H1 (cell line): ENCODE measurements around the gene ELSPBP1.

Source experiments
- EP300 ChIP-seq, 2 experiments: IDR thresholded peaks; 1 replicate in 1 of 2; 2 replicates in 1 of 2; pipeline ENCODE4 v1.6.1; 2011 to 2012; ENCODE audit warnings: low read depth in 2 of 2, low read length in 2 of 2, mild to moderate bottlenecking in 2 of 2, borderline replicate concordance in 1 of 2, inconsistent platforms in 1 of 2, moderate library complexity in 1 of 2
- EZH2 ChIP-seq: fragments of 200-600 bp; sonication (generic); IDR thresholded peaks from 2 replicates; pipeline ENCODE4 v1.7.1; 2012; ENCODE audit warnings: low read depth, mild to moderate bottlenecking, moderate library complexity, low read length, inconsistent platforms; ENCODE audit not compliant: severe bottlenecking
- HDAC2 ChIP-seq, 2 experiments: fragments of 300-600 bp in 1 of 2; sonication (generic) in 1 of 2; IDR thresholded peaks; 2 replicates each; pipeline ENCODE4 v1.6.1; 2011 to 2012; ENCODE audit warnings: low read depth in 2 of 2, low read length in 2 of 2, mild to moderate bottlenecking in 2 of 2, moderate library complexity in 2 of 2, borderline replicate concordance in 1 of 2, inconsistent platforms in 1 of 2
- POLR2A ChIP-seq, 2 experiments: IDR thresholded peaks; 1 replicate in 1 of 2; 2 replicates in 1 of 2; pipeline ENCODE4 v1.6.1; 2011; ENCODE audit warnings: low read depth in 2 of 2, low read length in 2 of 2, mild to moderate bottlenecking in 2 of 2; ENCODE audit errors: control extremely low read depth in 1 of 2
- TBP ChIP-seq: IDR thresholded peaks from 2 replicates; pipeline ENCODE4 v1.6.1; 2011; ENCODE audit warnings: low read depth, low read length, improper control_type of control experiment
- TF ChIP-seq, protein P1 (sequence below), 3 experiments: IDR thresholded peaks; 1 replicate in 2 of 3; 2 replicates in 1 of 3; pipeline versions ENCODE4 v1.5.1 to v1.6.1; 2011; ENCODE audit warnings: low read length in 3 of 3, mild to moderate bottlenecking in 3 of 3, inconsistent platforms in 2 of 3, low read depth in 1 of 3, moderate library complexity in 1 of 3; ENCODE audit not compliant: insufficient read depth in 1 of 3; ENCODE audit errors: control extremely low read depth in 1 of 3

DNA sequence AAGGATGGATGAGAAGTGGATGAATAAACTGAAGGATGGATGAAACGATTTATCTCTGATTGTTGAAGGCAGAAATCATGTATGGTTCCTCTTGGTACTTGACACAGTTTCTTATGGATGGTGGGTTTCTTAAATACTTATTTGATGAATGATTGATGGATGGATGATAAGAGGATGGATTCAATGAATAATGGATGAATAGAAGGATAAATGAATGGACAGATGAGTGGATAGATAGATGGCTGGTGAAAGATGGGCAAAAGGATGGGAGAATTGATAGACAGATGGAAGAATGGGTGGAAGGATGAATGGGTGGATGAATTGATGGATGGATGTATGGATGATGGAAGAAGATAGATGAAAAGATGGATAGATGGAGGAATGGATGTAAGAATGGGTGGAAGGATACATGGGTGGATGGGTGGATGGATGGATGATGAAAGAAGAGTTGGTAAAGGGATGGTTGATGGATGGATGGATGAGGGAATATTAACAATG lies 1.8 kb downstream of the ELSPBP1 start:
- TF ChIP-seq EZH2 (no peak), EP300 (IDR thresholded peaks at IDR 0.05; ENCODE audit: borderline replicate concordance in 1 of 2, low read depth in 2 of 2, low read length in 2 of 2) (no peak), HDAC2 (IDR thresholded peaks at IDR 0.05; ENCODE audit: borderline replicate concordance in 1 of 2, low read depth in 2 of 2, low read length in 2 of 2) (no peak), TBP (no peak), POLR2A (IDR thresholded peaks at IDR 0.05; ENCODE audit: control extremely low read depth in 1 of 2, low read depth in 2 of 2, low read length in 2 of 2) (no peak)
- TF ChIP-seq, protein P1, sequence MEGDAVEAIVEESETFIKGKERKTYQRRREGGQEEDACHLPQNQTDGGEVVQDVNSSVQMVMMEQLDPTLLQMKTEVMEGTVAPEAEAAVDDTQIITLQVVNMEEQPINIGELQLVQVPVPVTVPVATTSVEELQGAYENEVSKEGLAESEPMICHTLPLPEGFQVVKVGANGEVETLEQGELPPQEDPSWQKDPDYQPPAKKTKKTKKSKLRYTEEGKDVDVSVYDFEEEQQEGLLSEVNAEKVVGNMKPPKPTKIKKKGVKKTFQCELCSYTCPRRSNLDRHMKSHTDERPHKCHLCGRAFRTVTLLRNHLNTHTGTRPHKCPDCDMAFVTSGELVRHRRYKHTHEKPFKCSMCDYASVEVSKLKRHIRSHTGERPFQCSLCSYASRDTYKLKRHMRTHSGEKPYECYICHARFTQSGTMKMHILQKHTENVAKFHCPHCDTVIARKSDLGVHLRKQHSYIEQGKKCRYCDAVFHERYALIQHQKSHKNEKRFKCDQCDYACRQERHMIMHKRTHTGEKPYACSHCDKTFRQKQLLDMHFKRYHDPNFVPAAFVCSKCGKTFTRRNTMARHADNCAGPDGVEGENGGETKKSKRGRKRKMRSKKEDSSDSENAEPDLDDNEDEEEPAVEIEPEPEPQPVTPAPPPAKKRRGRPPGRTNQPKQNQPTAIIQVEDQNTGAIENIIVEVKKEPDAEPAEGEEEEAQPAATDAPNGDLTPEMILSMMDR (IDR thresholded peaks at IDR 0.05; ENCODE audit: control extremely low read depth in 1 of 3, insufficient read depth in 1 of 3, low read depth in 1 of 3, low read length in 3 of 3), result no peak
